ENCODE results near the gene PPME1.

DNA sequence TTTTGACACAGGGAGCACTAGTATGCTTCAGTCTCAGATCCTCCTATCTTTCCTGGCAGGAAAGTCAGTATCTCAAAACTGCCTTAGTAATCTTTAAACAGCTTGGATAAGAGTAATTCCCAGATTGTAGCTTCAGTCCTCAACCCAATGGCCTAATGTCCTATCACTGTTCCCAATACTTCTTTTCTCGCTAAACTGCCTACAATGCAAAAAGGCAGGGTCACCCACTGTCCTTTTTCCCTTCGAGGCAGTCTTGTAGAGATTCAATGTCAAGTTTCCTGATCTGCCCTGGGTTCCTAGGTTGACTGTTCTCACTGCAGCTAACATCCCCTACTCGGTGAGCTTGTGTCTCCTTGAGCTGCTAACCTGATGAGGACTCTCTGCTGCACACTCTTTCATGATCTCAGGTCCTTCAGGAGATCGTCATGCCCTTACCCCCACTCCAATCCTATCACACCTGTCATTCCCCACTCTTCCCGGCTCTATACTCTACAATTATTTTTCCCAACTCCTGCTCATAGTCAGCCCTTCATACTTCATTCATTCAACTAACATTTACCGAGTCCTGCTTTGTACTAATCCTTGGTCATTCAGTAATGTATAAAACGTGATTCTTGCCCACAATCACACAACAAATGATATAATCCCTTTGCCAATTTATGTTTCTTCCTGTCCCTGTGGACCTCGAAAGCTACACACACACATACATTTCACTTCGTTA is 1.2 kb upstream of the PPME1 start:
- TF ChIP-seq, protein P1, sequence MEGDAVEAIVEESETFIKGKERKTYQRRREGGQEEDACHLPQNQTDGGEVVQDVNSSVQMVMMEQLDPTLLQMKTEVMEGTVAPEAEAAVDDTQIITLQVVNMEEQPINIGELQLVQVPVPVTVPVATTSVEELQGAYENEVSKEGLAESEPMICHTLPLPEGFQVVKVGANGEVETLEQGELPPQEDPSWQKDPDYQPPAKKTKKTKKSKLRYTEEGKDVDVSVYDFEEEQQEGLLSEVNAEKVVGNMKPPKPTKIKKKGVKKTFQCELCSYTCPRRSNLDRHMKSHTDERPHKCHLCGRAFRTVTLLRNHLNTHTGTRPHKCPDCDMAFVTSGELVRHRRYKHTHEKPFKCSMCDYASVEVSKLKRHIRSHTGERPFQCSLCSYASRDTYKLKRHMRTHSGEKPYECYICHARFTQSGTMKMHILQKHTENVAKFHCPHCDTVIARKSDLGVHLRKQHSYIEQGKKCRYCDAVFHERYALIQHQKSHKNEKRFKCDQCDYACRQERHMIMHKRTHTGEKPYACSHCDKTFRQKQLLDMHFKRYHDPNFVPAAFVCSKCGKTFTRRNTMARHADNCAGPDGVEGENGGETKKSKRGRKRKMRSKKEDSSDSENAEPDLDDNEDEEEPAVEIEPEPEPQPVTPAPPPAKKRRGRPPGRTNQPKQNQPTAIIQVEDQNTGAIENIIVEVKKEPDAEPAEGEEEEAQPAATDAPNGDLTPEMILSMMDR (conservative IDR thresholded peaks at IDR 0.05; ENCODE audit: low read depth, low read length): no peak
- TF ChIP-seq EZH2 (IDR thresholded peaks at IDR 0.05; ENCODE audit: borderline replicate concordance, low read depth, low read length, poor library complexity, severe bottlenecking): no peak

Measured in A673 (cell line).